Sigmoid colon (tissue), 3 donors: Measurements from ENCODE around the gene GJE1.

ENCODE experiments used
- POLR2A ChIP-seq, 2 donors: fragments of 450-650 bp; IDR thresholded peaks; one replicate each; pipeline ENCODE4 v1.6.1; 2016; ENCODE audit warnings: antibody characterized with exemption in 2 of 2, mild to moderate bottlenecking in 2 of 2, moderate library complexity in 2 of 2
- TF ChIP-seq, protein P1 (sequence below), 4 experiments: fragments of 450-650 bp in 3 of 4; fragments of 200-600 bp in 1 of 4; IDR thresholded peaks; one replicate each; pipeline ENCODE4 v1.5.1; 2016 to 2019; ENCODE audit warnings: antibody characterized with exemption in 4 of 4, mild to moderate bottlenecking in 3 of 4, moderate library complexity in 2 of 4

DNA sequence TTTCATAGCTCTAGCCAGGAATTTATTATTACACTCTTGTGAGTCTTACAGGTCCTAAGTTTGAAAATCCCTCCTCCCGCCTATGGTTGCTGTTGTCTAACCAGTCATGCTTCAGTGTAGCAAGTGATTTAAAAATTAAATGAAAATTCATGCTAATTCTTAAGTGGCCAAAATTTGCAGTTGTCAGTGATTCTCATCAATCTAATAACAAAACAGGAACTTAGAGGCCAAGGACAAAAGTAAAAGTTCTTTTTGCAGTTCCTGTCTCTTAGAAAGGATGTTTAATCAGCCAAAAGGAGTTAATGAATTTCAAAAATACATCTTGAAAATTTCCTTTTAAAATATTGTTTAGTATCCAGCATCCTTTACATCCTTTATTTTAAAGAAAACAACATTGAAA lies 50.6 kb downstream of the GJE1 start:
- TF ChIP-seq, protein P1, sequence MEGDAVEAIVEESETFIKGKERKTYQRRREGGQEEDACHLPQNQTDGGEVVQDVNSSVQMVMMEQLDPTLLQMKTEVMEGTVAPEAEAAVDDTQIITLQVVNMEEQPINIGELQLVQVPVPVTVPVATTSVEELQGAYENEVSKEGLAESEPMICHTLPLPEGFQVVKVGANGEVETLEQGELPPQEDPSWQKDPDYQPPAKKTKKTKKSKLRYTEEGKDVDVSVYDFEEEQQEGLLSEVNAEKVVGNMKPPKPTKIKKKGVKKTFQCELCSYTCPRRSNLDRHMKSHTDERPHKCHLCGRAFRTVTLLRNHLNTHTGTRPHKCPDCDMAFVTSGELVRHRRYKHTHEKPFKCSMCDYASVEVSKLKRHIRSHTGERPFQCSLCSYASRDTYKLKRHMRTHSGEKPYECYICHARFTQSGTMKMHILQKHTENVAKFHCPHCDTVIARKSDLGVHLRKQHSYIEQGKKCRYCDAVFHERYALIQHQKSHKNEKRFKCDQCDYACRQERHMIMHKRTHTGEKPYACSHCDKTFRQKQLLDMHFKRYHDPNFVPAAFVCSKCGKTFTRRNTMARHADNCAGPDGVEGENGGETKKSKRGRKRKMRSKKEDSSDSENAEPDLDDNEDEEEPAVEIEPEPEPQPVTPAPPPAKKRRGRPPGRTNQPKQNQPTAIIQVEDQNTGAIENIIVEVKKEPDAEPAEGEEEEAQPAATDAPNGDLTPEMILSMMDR (IDR thresholded peaks at IDR 0.05) = no peak
- TF ChIP-seq POLR2A (IDR thresholded peaks at IDR 0.05) = no peak
